ENCODE measurements around the gene ALOX5. TPM values are rescaled to one million over a fixed set of nuclear protein-coding genes. Genes with fewer than 3 reads are reported as not detected.
A peak's percentile ranks its signal among the peaks of the same experiment; 100 is the strongest.

The ALOX5 gene
- total RNA-seq, 1 donor from 2014 or later, result 22.8 TPM

GRCh38 chr10:45428611-45429510 is 54.8 kb downstream of the ALOX5 start:
- TF ChIP-seq POLR2AphosphoS5 (IDR thresholded peaks at IDR 0.05; ENCODE audit: insufficient read depth in 1 of 2, low read depth in 1 of 2) (no peak), POLR2A (IDR thresholded peaks at IDR 0.05) (no peak), CTCF (IDR thresholded peaks at IDR 0.05) (no peak)
- DNase-seq (ENCODE audit: extremely low spot score in 2 of 2), result peak in 1 of 2 donors; percentile 83
- no peak overlapping the region for H3K4me3 ChIP-seq
- peaks cover 7% of the 10 kb centered on the region for H3K4me1 ChIP-seq
- H3K36me3 ChIP-seq, result no peaks in the 10 kb centered on the region
- no peak overlapping the region for H3K27ac ChIP-seq
- no peaks in the 10 kb centered on the region for H3K9me3 ChIP-seq
- H3K27me3 ChIP-seq, result no peaks in the 10 kb centered on the region
- intact Hi-C loops (cut with DNase I), result no loop called here

DNA sequence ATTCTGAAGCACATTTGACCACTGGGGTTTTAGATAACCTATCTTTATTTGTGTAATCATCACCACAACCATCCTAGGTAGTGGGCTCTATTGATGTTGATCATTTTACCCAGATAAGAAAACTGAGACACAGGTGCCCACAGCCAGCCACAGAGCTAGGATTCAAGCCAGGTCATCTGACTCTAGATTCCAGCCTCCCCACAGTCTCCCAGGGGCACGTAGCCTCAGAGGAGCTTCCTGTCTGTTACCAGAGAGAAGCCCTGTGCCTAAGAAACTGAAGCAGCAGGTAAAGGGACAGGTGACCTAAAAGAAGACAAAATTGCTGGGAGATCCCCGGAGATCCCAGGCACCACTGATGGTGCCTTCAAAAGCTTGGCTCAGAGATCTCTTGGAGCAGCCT is 55.8 kb downstream of the ALOX5 start:
- no peaks in the 10 kb centered on the region for H3K9me3 ChIP-seq

GRCh38 chr10:45432113-45432512 is 58.1 kb downstream of the ALOX5 start:
- no peaks in the 10 kb centered on the region for H3K27me3 ChIP-seq
- peaks cover 7% of the 10 kb centered on the region for H3K4me1 ChIP-seq
- no peak for DNase-seq (ENCODE audit: extremely low spot score in 2 of 2)
- no peak overlapping the region for H3K4me3 ChIP-seq
- intact Hi-C loops (cut with DNase I), result no loop called here
- no peak overlapping the region for H3K27ac ChIP-seq
- H3K9me3 ChIP-seq, result no peaks in the 10 kb centered on the region
- no peaks in the 10 kb centered on the region for H3K36me3 ChIP-seq
- no peak for TF ChIP-seq POLR2A (IDR thresholded peaks at IDR 0.05)
- no peak for TF ChIP-seq POLR2AphosphoS5 (IDR thresholded peaks at IDR 0.05; ENCODE audit: insufficient read depth in 1 of 2, low read depth in 1 of 2)
- no peak for TF ChIP-seq CTCF (IDR thresholded peaks at IDR 0.05)

More for the DNA sequence above, 55.8 kb downstream of the ALOX5 start:
- DNase-seq (ENCODE audit: extremely low spot score in 2 of 2), result no peak
- intact Hi-C loops (cut with DNase I), result no loop called here
- H3K27ac ChIP-seq, result no peak overlapping the region
- TF ChIP-seq CTCF (IDR thresholded peaks at IDR 0.05), result no peak
- no peak for TF ChIP-seq POLR2AphosphoS5 (IDR thresholded peaks at IDR 0.05; ENCODE audit: insufficient read depth in 1 of 2, low read depth in 1 of 2)
- no peak for TF ChIP-seq POLR2A (IDR thresholded peaks at IDR 0.05)
- no peak overlapping the region for H3K4me3 ChIP-seq
- no peaks in the 10 kb centered on the region for H3K36me3 ChIP-seq
- no peaks in the 10 kb centered on the region for H3K27me3 ChIP-seq
- H3K4me1 ChIP-seq, result peaks cover 7% of the 10 kb centered on the region

DNA sequence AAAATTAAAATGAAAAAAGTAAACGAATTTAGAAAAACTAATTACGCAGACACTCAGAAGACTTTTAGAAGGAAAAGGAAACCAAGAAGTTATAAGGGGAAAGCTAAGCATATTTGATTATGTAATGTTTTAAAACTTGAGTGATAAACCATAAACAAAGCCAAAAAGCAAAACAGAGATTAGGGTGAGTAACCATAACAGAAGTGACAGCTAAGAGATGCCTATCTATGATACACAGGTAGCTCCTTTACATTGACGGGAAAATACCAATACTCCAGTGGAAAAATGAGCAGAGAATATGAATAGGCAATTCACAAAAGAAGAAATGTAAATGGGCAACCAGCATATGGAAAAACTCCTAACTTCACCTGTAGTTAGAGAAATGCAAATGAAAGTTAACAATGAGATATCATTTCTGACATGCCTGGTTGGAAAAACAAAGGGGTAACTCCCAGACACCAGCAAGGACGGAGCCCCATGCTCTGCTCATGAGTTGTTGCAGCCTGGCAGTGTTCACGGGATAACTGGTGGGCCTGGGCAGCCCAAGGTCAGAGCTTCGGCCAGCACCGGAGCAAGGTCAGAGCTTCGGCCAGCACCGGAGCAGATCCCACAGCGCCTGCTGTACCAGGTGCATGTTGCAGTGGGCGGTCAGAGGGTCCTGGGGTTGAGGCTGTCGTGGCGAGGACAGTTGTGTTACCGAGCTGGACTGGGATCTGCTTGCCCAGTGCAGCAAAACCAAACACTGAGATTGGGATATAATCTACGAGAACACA is 58.9 kb downstream of the ALOX5 start:
- Histone ChIP-seq H3K4me3 (no peak overlapping the region), H3K9me3 (no peaks in the 10 kb centered on the region), H3K27ac (no peak overlapping the region), H3K36me3 (no peaks in the 10 kb centered on the region), H3K27me3 (no peaks in the 10 kb centered on the region), H3K4me1 (peaks cover 2% of the 10 kb centered on the region)
- intact Hi-C loops (cut with DNase I), result no loop called here
- TF ChIP-seq POLR2A (IDR thresholded peaks at IDR 0.05) (no peak), POLR2AphosphoS5 (IDR thresholded peaks at IDR 0.05; ENCODE audit: insufficient read depth in 1 of 2, low read depth in 1 of 2) (no peak), CTCF (IDR thresholded peaks at IDR 0.05) (no peak)
- no peak for DNase-seq (ENCODE audit: extremely low spot score in 2 of 2)
